GM23248 (cell line): ENCODE data around the gene TTC28. TPM values are rescaled to one million over a fixed set of nuclear protein-coding genes. Genes with fewer than 3 reads are reported as not detected.

ENCODE experiments used
- DNase-seq: peaks from one replicate; pipeline ENCODE4 v3.0.0-alpha.2; 2015
- H2AFZ ChIP-seq: fragments of 200-600 bp; sonication (generic); 2 replicates; pipeline ENCODE4 v1.6.1; 2016; ENCODE audit warnings: antibody characterized with exemption
- H3F3A ChIP-seq: fragments of 200-600 bp; sonication (generic); 2 replicates; pipeline ENCODE4 v1.6.1; 2016; ENCODE audit warnings: mild to moderate bottlenecking, antibody characterized with exemption, mixed run types; ENCODE audit not compliant: insufficient read depth
- H3K27ac ChIP-seq: fragments of 200-600 bp; sonication (generic); 2 replicates; pipeline ENCODE4 v1.5.1; 2016; ENCODE audit warnings: mild to moderate bottlenecking
- H3K27me3 ChIP-seq: fragments of 200-600 bp; sonication (generic); replicated peaks from 2 replicates; pipeline ENCODE4 v1.6.1; 2016; ENCODE audit warnings: mild to moderate bottlenecking; ENCODE audit not compliant: insufficient read depth
- H3K36me3 ChIP-seq: fragments of 200-600 bp; sonication (generic); 2 replicates; pipeline ENCODE4 v1.6.1; 2016; ENCODE audit warnings: low read depth, mild to moderate bottlenecking
- H3K4me1 ChIP-seq: fragments of 200-600 bp; sonication (generic); 2 replicates; pipeline ENCODE4 v1.6.1; 2016; ENCODE audit warnings: mild to moderate bottlenecking; ENCODE audit not compliant: insufficient read depth
- H3K4me2 ChIP-seq: fragments of 200-600 bp; sonication (generic); one replicate; pipeline ENCODE4 v1.6.1; 2016; ENCODE audit warnings: mild to moderate bottlenecking; ENCODE audit not compliant: unreplicated experiment
- H3K4me3 ChIP-seq: fragments of 200-600 bp; sonication (generic); 2 replicates; pipeline ENCODE4 v1.5.1; 2016; ENCODE audit warnings: mild to moderate bottlenecking
- H3K79me2 ChIP-seq: fragments of 200-600 bp; sonication (generic); 2 replicates; pipeline ENCODE4 v1.6.1; 2016; ENCODE audit warnings: mild to moderate bottlenecking; ENCODE audit not compliant: insufficient read depth
- H3K9ac ChIP-seq: fragments of 200-600 bp; sonication (generic); 2 replicates; pipeline ENCODE4 v1.6.1; 2016; ENCODE audit warnings: mild to moderate bottlenecking
- H3K9me2 ChIP-seq: fragments of 200-600 bp; sonication (generic); 2 replicates; pipeline ENCODE4 v1.6.1; 2016; ENCODE audit warnings: mixed run types, mild to moderate bottlenecking, moderate library complexity; ENCODE audit not compliant: insufficient read depth
- H3K9me3 ChIP-seq: fragments of 200-600 bp; sonication (generic); one replicate; pipeline ENCODE4 v1.6.1; 2017; ENCODE audit warnings: low read depth
- H4K20me1 ChIP-seq: fragments of 200-600 bp; sonication (generic); 2 replicates; pipeline ENCODE4 v1.6.0; 2016; ENCODE audit not compliant: insufficient read depth
- EZH2 ChIP-seq: fragments of 200-600 bp; sonication (generic); IDR thresholded peaks from 2 replicates; pipeline ENCODE4 v1.6.1; 2018; ENCODE audit warnings: antibody characterized with exemption, mild to moderate bottlenecking; ENCODE audit not compliant: insufficient read depth, poor library complexity, severe bottlenecking
- EZH2phosphoT487 ChIP-seq: fragments of 200-600 bp; sonication (generic); IDR thresholded peaks from 2 replicates; pipeline ENCODE4 v1.6.1; 2018; ENCODE audit warnings: antibody characterized with exemption, moderate library complexity, mild to moderate bottlenecking, low read depth; ENCODE audit not compliant: insufficient read depth
- WGBS, 2 experiments: methylation state at CpG; one replicate each; pipeline ENCODE4 v1.1.6; 2015 to 2017; ENCODE audit warnings: low lambda C conversion rate in 2 of 2, low coverage in 1 of 2; ENCODE audit errors: missing lambda C conversion rate in 2 of 2; 5-methylcytosine and 5-hydroxymethylcytosine counted together
- in situ Hi-C: fragments of 300-500 bp; cut with MboI; formaldehyde crosslinking; loops from 2 replicates; pipeline ENCODE4 v1.15.0; 2020
- polyA plus RNA-seq: library from polyadenylated mRNA; unstranded; fragments of >200 nt; fragmentation: Nextera tagmentation; extraction: Ambion mirVana; gene quantifications from 2 replicates; pipeline ENCODE4 v1.2.1, GENCODE V29; 2016
- total RNA-seq: library from RNA; depleted of rRNA; stranded (reverse); fragments of >200 nt; shearing (Covaris generic); gene quantifications from 2 replicates; pipeline ENCODE4 v1.2.3, GENCODE V29; 2014

TTC28 gene
- total and polyA plus RNA-seq, 2 experiments from 2014 or later: 12.5 to 41.9 TPM

DNA sequence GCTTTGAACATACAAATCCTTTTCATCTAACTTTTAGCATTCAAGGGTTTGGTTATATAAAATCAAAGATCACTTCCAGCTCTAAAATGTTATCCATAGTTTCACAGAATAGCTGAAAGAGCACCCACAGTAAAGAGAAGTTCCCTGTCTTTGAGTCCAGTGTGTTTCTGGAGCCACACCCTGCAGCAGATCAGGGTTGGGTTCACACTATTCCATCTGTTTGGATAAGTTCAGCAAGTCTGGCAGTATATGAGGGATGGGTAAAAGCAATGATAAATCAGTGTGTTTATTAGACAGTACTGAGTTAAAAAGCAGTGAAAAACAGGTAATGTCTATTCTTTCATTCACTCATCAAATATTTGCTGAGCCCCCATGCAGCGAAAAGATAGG lies 624.8 kb downstream of the TTC28 start:
- Histone ChIP-seq H3K9ac (no peak overlapping the region), H3K4me3 (no peak overlapping the region), H4K20me1 (no peaks in the 10 kb centered on the region), H3F3A (no peaks in the 10 kb centered on the region), H3K4me1 (peaks cover 17% of the 10 kb centered on the region), H3K79me2 (no peaks in the 10 kb centered on the region), H2AFZ (no peak overlapping the region), H3K36me3 (no peaks in the 10 kb centered on the region), H3K27ac (no peak overlapping the region), H3K4me2 (no peak overlapping the region), H3K27me3 (no peaks in the 10 kb centered on the region), H3K9me2 (no peaks in the 10 kb centered on the region), H3K9me3 (no peaks in the 10 kb centered on the region)
- DNase-seq: no peak
- TF ChIP-seq EZH2phosphoT487 (no peak), EZH2 (no peak)
- in situ Hi-C loops: loop anchor here (10.0 kb wide), 2 partner anchors 380 to 530 kb away; no protein-coding TSS in a partner anchor
- WGBS, 2 experiments: 91 to 100% methylated on average over 1 of the region's 1 CpG

DNA sequence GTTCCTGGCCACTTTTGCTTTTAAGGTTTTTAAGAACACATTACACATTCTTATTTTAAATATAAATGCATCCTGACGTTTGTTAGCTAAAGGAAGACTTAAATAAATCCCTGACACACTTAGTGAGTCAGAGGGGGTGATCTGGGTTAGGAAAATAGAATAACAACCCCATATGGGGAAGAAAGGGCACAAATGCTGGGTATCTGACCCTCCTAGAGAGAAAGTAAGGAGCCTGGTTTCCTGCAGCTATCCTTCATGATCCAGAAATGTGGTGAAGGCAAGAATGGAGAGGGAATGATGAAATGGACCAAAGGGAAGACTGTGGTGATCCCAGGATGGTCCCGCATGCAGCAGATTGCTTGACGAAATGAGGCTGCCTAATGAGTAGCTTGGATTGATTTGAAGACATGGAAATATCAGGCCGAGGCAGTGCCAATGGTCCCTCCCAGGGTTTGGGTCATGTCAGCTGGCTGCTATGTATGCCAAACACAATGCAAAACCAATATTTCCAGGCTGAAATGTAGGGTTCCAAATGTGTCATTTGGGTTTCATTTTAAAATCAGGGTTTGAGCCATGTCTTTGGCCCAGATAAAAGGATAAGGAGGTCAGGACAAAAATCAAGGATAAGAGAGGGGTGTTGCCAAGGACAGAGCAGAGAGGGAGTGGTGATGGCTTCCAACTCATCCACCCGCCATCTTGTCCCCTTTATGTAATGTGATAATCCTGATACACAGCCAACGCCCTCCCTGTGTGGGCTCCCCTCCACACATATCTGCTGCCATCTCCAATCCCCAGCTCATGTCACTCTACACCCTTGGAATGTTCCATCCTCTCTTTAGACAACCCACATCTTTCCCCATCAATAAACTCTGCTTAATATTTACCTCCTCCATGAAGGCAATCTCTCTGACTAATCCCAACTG lies 625.5 kb downstream of the TTC28 start:
- Histone ChIP-seq H3F3A (no peaks in the 10 kb centered on the region), H2AFZ (no peak overlapping the region), H3K27ac (no peak overlapping the region), H3K9me3 (no peaks in the 10 kb centered on the region), H3K4me3 (no peak overlapping the region), H4K20me1 (no peaks in the 10 kb centered on the region), H3K9me2 (no peaks in the 10 kb centered on the region), H3K9ac (no peak overlapping the region), H3K79me2 (no peaks in the 10 kb centered on the region), H3K4me2 (no peak overlapping the region), H3K4me1 (peaks cover 17% of the 10 kb centered on the region), H3K27me3 (no peaks in the 10 kb centered on the region), H3K36me3 (no peaks in the 10 kb centered on the region)
- TF ChIP-seq EZH2 (no peak), EZH2phosphoT487 (no peak)
- in situ Hi-C loops: loop anchor here (10.0 kb wide), 2 partner anchors 381 to 531 kb away; no protein-coding TSS in a partner anchor
- DNase-seq: peak; percentile 29
- 28 to 30% methylated on average over 6 of the region's 6 CpGs for WGBS, 2 experiments

DNA sequence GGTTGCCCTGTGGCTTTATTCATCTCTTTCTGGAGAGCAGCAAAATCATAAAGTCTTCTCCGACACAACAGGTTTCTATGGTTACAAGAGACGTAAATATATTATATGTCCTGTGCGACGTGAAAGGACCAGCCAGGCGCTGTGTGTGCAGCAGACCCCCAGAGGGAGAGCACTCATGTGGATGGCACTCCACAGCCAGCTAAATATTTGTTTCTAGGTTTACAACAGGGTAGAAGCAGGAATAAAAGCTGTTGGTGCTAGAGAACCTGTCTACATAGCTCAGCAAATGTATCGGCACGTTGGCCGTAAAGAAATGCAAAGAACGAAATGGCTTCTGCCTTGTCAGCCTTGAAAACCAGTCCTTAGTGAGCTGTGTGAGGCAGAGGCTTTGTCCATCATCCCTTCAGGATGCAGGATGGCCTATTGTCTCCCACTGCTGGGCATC lies 626.8 kb downstream of the TTC28 start:
- Histone ChIP-seq H3K9me3 (no peaks in the 10 kb centered on the region), H3K4me2 (no peak overlapping the region), H3K27me3 (no peaks in the 10 kb centered on the region), H3K36me3 (no peaks in the 10 kb centered on the region), H2AFZ (no peak overlapping the region), H3K79me2 (no peaks in the 10 kb centered on the region), H3K4me3 (no peak overlapping the region), H3K4me1 (peaks cover 17% of the 10 kb centered on the region), H3K9ac (no peak overlapping the region), H3K9me2 (no peaks in the 10 kb centered on the region), H3F3A (no peaks in the 10 kb centered on the region), H4K20me1 (no peaks in the 10 kb centered on the region), H3K27ac (no peak overlapping the region)
- no peak for DNase-seq
- WGBS, 2 experiments: 95 to 100% methylated on average over 9 of the region's 9 CpGs
- TF ChIP-seq EZH2 (no peak), EZH2phosphoT487 (no peak)
- in situ Hi-C loops: loop anchor here (10.0 kb wide), 2 partner anchors 382 to 532 kb away; no protein-coding TSS in a partner anchor

- H3K9me2 ChIP-seq: no peaks in the 10 kb centered on the region
- in situ Hi-C loops: loop anchor here (10.0 kb wide), 2 partner anchors 383 to 533 kb away; no protein-coding TSS in a partner anchor
- no peaks in the 10 kb centered on the region for H3K9me3 ChIP-seq
- H3K4me2 ChIP-seq: no peak overlapping the region
- no peak overlapping the region for H3K9ac ChIP-seq
- no peaks in the 10 kb centered on the region for H3K36me3 ChIP-seq
- peaks cover 17% of the 10 kb centered on the region for H3K4me1 ChIP-seq
- H3K27me3 ChIP-seq: no peaks in the 10 kb centered on the region
- H2AFZ ChIP-seq: no peak overlapping the region
- H3K79me2 ChIP-seq: no peaks in the 10 kb centered on the region
- DNase-seq: peak; percentile 72
- no peaks in the 10 kb centered on the region for H3F3A ChIP-seq
- TF ChIP-seq EZH2phosphoT487 (no peak), EZH2 (no peak)
- no peak overlapping the region for H3K4me3 ChIP-seq
- H3K27ac ChIP-seq: no peak overlapping the region
- H4K20me1 ChIP-seq: no peaks in the 10 kb centered on the region
- 46 to 48% methylated on average over 5 of the region's 5 CpGs for WGBS, 2 experiments
These were observed 627.8 kb downstream of the TTC28 start for GRCh38 chr22:28051787-28052356.
